CD8-positive, alpha-beta memory T cell (primary cell): ENCODE data around the gene PKHD1. TPM values are rescaled to one million over a fixed set of nuclear protein-coding genes. Genes with fewer than 3 reads are reported as not detected.
A peak's percentile ranks its signal among the peaks of the same experiment; 100 is the strongest.

Experiments used
- CTCF ChIA-PET: fragments of 350-600 bp; sonication (Branson Sonifier 250); formaldehyde crosslinking; loops from one replicate; lab custom pipeline; 2021; ENCODE audit warnings: antibody characterized with exemption; lab: Charles Lee
- POLR2A ChIA-PET: fragments of 350-600 bp; sonication (Branson Sonifier 250); formaldehyde crosslinking; loops from one replicate; lab custom pipeline; 2021; ENCODE audit warnings: antibody characterized with exemption; lab: Charles Lee
- DNase-seq, 5 donors: peaks; one replicate each; pipeline versions ENCODE4 v3.0.0 to v3.0.0-alpha.2; 2020 to 2022; ENCODE audit warnings: mixed read lengths in 1 of 5
- H3K27ac ChIP-seq: one replicate; pipeline ENCODE4 v1.7.0; 2013; ENCODE audit warnings: low read depth, mild to moderate bottlenecking, low read length, moderate library complexity
- H3K27me3 ChIP-seq: 2 replicates; pipeline ENCODE4 v1.7.0; 2013; ENCODE audit warnings: low read length, mild to moderate bottlenecking; ENCODE audit not compliant: insufficient read depth, poor library complexity, severe bottlenecking
- H3K36me3 ChIP-seq: 2 replicates; pipeline ENCODE4 v1.7.0; 2013; ENCODE audit warnings: mild to moderate bottlenecking, low read length, moderate library complexity; ENCODE audit not compliant: insufficient read depth
- H3K4me1 ChIP-seq: 2 replicates; pipeline ENCODE4 v1.7.0; 2013; ENCODE audit warnings: mild to moderate bottlenecking, low read length, moderate library complexity; ENCODE audit not compliant: insufficient read depth
- H3K4me3 ChIP-seq: 2 replicates; pipeline ENCODE4 v1.7.0; 2013; ENCODE audit warnings: mild to moderate bottlenecking, low read length
- H3K9me3 ChIP-seq: 2 replicates; pipeline ENCODE4 v1.7.0; 2013; ENCODE audit warnings: mild to moderate bottlenecking, low read length
- H3K27ac Mint-ChIP-seq, 8 donors: one replicate each; pipeline ENCODE4 v1.8.0; 2020 to 2021; ENCODE audit warnings: mixed read lengths in 8 of 8, mild to moderate bottlenecking in 6 of 8, inconsistent platforms in 3 of 8, moderate library complexity in 3 of 8
- H3K27me3 Mint-ChIP-seq, 2 donors: one replicate each; pipeline ENCODE4 v1.8.0; 2020 to 2021; ENCODE audit warnings: mixed read lengths in 2 of 2, mild to moderate bottlenecking in 1 of 2, moderate library complexity in 1 of 2
- H3K36me3 Mint-ChIP-seq, 3 donors: one replicate each; pipeline ENCODE4 v1.8.0; 2020 to 2021; ENCODE audit warnings: mixed read lengths in 3 of 3, inconsistent platforms in 1 of 3, mild to moderate bottlenecking in 1 of 3
- H3K4me1 Mint-ChIP-seq, 3 donors: one replicate each; pipeline ENCODE4 v1.8.0; 2020 to 2021; ENCODE audit warnings: mixed read lengths in 3 of 3, inconsistent platforms in 1 of 3, mild to moderate bottlenecking in 1 of 3
- H3K4me3 Mint-ChIP-seq, 7 donors: one replicate each; pipeline ENCODE4 v1.8.0; 2020 to 2021; ENCODE audit warnings: mixed read lengths in 7 of 7, mild to moderate bottlenecking in 6 of 7, moderate library complexity in 4 of 7, inconsistent platforms in 2 of 7
- H3K9me3 Mint-ChIP-seq, 5 donors: one replicate each; pipeline ENCODE4 v1.8.0; 2020 to 2022; ENCODE audit warnings: mixed read lengths in 5 of 5, mild to moderate bottlenecking in 3 of 5, moderate library complexity in 2 of 5, inconsistent platforms in 1 of 5
- polyA plus RNA-seq: library from polyadenylated mRNA; unstranded; fragments of 300-500 nt; fragmentation: Illumina TruSeq; gene quantifications from one replicate; pipeline ENCODE4 v1.2.3, GENCODE V29; 2021
- total RNA-seq, 2 experiments: library from RNA; stranded (reverse); gene quantifications; one replicate each; pipeline ENCODE4 v1.2.3, GENCODE V29; 2021

Gene PKHD1
- total and polyA plus RNA-seq, 3 experiments from 2014 or later: not detected

DNA sequence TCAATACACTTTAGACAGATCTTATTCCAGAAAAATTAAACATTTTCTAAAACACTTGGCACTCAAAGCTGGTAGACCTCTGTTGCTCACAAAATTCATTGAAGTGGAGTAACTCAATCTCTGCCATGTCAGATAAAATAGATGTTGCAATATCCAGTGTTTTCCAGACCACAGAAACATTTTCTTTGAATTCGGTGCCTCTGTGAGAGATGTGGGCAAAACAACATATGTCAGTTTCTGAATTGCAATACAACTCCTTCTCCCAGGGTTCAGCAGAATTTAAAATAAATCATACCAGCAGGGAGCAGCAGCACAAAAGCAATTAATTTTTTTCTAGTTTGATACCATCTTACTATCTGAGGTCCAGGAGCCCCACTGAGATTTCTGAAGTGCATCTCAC is 11.3 kb upstream of the PKHD1 start:
- DNase-seq: no peak
- no peak overlapping the region for H3K4me3 ChIP-seq
- no peaks in the 10 kb centered on the region for H3K9me3 ChIP-seq
- H3K27ac ChIP-seq: no peak overlapping the region
- no peak overlapping the region for H3K4me3 Mint-ChIP-seq
- peaks cover 3% of the 10 kb centered on the region for H3K27me3 ChIP-seq
- POLR2A ChIA-PET: no interaction called here
- no peaks in the 10 kb centered on the region for H3K4me1 ChIP-seq
- no peak overlapping the region for H3K27ac Mint-ChIP-seq
- no peaks in the 10 kb centered on the region for H3K4me1 Mint-ChIP-seq
- CTCF ChIA-PET: no interaction called here
- H3K36me3 Mint-ChIP-seq: no peaks in the 10 kb centered on the region
- peaks cover 5 to 54% of the 10 kb centered on the region in 2 donors for H3K27me3 Mint-ChIP-seq
- H3K9me3 Mint-ChIP-seq: peaks cover 0 to 4% (median 2%) of the 10 kb centered on the region in 5 donors
- H3K36me3 ChIP-seq: no peaks in the 10 kb centered on the region

DNA sequence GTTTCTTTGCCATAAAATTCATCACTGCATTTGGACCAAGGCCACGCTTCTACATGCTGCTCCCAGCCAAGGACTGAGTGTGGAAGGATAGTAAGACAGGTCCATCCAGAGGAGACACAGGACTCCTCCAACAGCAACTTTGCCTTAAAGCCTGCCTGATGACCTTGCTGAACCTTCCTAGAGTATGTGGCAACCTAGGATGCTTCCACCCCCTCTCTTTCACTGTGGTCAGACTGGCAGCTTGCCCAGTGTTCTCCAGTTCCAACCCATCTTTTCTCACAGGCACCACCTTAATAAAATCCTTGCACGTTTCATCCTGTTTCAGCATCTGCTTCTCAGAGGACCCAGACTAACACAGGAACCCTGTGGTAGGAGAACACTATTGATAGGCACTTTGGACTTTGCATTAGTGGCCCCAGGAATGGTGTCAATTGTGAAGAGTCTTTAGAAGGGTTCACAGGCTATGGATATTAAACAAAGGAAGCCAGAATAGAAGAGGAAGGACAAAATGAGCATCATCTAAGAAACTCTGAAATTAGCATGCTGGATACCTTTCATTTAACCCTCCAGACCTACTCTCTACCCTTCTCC is 2.4 kb upstream of the PKHD1 start:
- Histone ChIP-seq H3K36me3 (no peaks in the 10 kb centered on the region), H3K27ac (no peak overlapping the region), H3K4me3 (no peak overlapping the region), H3K9me3 (no peaks in the 10 kb centered on the region), H3K27me3 (no peaks in the 10 kb centered on the region), H3K4me1 (no peaks in the 10 kb centered on the region)
- POLR2A ChIA-PET: no interaction called here
- H3K36me3 Mint-ChIP-seq: no peaks in the 10 kb centered on the region
- no peak overlapping the region for H3K4me3 Mint-ChIP-seq
- peak overlapping the region in 1 of 8 donors; percentile 50 for H3K27ac Mint-ChIP-seq
- H3K4me1 Mint-ChIP-seq: no peaks in the 10 kb centered on the region
- peaks cover 0 to 2% (median 0%) of the 10 kb centered on the region in 5 donors for H3K9me3 Mint-ChIP-seq
- H3K27me3 Mint-ChIP-seq: peaks cover 4 to 14% of the 10 kb centered on the region in 2 donors
- no peak for DNase-seq
- CTCF ChIA-PET: no interaction called here

DNA sequence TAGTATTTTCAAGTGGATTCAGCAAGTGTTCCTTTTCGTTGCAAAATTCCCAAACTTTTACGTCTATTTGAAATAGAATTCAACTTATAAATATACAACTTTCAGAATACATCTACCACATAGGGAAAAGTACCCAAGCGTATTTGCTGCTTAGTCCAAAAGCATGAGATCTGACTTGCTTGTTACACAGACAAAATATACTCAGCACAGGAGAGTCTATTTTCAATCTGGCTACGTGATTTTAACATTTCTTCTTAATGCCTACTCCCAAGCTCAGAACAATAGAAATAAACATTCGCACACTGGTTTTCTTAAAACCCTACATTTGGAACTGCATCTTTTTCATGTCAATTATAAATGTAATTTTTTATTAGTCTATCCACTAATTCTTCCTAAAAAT is 672 bp downstream of the PKHD1 start:
- Histone ChIP-seq H3K27me3 (no peaks in the 10 kb centered on the region), H3K4me3 (no peak overlapping the region), H3K27ac (no peak overlapping the region), H3K36me3 (no peaks in the 10 kb centered on the region), H3K4me1 (no peaks in the 10 kb centered on the region), H3K9me3 (no peaks in the 10 kb centered on the region)
- ChIA-PET POLR2A (no interaction called here), CTCF (no interaction called here)
- H3K4me1 Mint-ChIP-seq: no peaks in the 10 kb centered on the region
- no peak overlapping the region for H3K27ac Mint-ChIP-seq
- H3K36me3 Mint-ChIP-seq: no peaks in the 10 kb centered on the region
- no peak overlapping the region for H3K4me3 Mint-ChIP-seq
- peaks cover 5 to 35% of the 10 kb centered on the region in 2 donors for H3K27me3 Mint-ChIP-seq
- peaks cover 0 to 2% (median 0%) of the 10 kb centered on the region in 5 donors for H3K9me3 Mint-ChIP-seq
- DNase-seq: no peak

DNA sequence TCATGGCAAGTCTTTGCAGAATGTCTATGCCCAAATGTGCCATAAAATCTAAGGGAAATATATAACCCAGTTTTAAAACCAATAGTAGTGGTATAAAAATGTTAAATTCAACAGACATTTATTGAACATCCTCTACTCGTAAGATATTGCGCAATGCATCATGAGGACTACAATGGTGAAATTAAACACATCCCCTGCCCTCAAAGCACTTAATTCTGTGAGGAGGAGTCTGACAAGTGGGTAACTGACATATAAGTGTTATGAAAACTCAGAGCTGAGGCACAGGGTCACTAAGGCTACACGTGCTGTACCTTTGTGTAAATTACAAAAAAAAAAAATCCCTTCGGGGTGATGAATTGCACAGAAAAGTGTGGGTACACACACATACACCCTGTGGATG is 6.2 kb downstream of the PKHD1 start:
- H3K27ac Mint-ChIP-seq: no peak overlapping the region
- H3K9me3 ChIP-seq: no peaks in the 10 kb centered on the region
- H3K27ac ChIP-seq: no peak overlapping the region
- H3K4me3 ChIP-seq: no peak overlapping the region
- peaks cover 7 to 70% of the 10 kb centered on the region in 2 donors for H3K27me3 Mint-ChIP-seq
- no peaks in the 10 kb centered on the region for H3K9me3 Mint-ChIP-seq
- ChIA-PET CTCF (no interaction called here), POLR2A (no interaction called here)
- DNase-seq: no peak
- no peak overlapping the region for H3K4me3 Mint-ChIP-seq
- H3K36me3 ChIP-seq: no peaks in the 10 kb centered on the region
- no peaks in the 10 kb centered on the region for H3K27me3 ChIP-seq
- H3K36me3 Mint-ChIP-seq: no peaks in the 10 kb centered on the region
- no peaks in the 10 kb centered on the region for H3K4me1 Mint-ChIP-seq
- H3K4me1 ChIP-seq: no peaks in the 10 kb centered on the region

DNA sequence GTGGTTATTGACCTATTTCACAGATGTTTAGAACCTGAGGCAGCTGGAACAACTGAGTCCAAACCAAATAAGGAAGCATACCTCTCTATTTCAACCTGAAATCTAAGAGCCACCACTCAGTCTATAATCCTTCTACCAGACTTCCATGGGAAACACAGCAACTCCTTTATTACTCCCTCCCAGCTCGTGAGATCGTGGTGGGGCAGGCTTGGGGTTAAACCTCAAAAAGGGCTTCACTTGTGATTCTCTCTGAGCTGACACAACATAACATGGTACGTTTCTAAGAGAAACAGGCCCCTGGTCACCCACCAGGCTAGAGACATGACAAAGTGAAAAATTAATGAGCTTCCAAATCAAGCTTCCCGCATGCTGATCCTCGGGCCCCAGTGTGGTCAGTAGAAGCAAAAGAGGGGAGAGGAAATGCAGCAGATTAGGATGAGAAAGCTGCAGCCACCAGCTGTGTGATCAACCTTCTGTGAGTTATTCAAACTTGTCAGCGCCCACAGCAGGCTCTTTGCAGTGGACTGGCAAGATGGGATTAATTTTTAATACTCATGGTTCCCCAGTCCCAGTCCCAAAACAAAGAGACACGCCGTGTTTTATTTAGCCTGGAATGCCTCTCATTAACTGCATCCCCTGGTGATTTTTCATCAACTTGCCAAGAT is 9.3 kb downstream of the PKHD1 start:
- H3K36me3 ChIP-seq: no peaks in the 10 kb centered on the region
- no peaks in the 10 kb centered on the region for H3K4me1 ChIP-seq
- no peaks in the 10 kb centered on the region for H3K36me3 Mint-ChIP-seq
- ChIA-PET POLR2A (no interaction called here), CTCF (interaction anchor here (1.1 kb wide), 1 partner anchor 14 kb away, joined by 4 read pairs; no protein-coding TSS in a partner anchor)
- H3K9me3 Mint-ChIP-seq: no peaks in the 10 kb centered on the region
- no peaks in the 10 kb centered on the region for H3K9me3 ChIP-seq
- H3K27me3 ChIP-seq: no peaks in the 10 kb centered on the region
- H3K27ac ChIP-seq: no peak overlapping the region
- DNase-seq: no peak
- peaks cover 9 to 79% of the 10 kb centered on the region in 2 donors for H3K27me3 Mint-ChIP-seq
- H3K4me3 ChIP-seq: no peak overlapping the region
- no peaks in the 10 kb centered on the region for H3K4me1 Mint-ChIP-seq
- H3K4me3 Mint-ChIP-seq: no peak overlapping the region
- no peak overlapping the region for H3K27ac Mint-ChIP-seq

DNA sequence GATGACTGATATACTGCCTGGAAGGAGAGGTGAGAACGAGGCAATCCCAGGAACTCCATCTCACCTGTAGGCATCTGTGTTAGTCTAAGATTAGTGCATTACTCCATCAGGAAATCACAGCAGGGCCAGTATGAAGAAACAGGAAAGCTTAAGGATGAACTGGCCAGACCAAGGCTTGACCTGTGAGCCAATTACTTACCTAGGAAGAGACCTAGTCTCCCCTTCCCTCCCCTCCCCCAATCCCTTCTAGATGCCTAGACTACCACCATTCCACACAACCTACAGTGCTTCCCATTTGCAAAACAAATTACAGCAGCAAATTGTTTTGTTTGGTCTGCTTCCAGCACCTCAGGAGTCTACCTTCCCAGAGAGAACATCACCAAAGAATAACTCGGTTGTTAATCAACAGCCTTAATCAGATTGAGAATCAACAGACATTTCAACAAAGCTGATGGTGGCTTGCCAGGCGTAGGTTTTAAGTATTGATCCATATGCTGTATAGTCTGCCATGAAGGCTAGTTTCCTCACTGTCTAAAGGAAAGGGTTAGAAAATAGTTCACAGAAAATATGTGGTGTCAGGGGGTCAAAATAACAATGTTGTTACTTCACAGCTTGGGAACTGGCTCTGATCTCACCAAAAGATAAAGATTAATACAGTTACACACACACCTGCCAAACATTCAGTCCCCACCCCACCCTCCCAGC is 10.1 kb downstream of the PKHD1 start:
- no peaks in the 10 kb centered on the region for H3K9me3 Mint-ChIP-seq
- no peaks in the 10 kb centered on the region for H3K4me1 ChIP-seq
- no peak for DNase-seq
- no peaks in the 10 kb centered on the region for H3K27me3 ChIP-seq
- H3K4me3 ChIP-seq: no peak overlapping the region
- ChIA-PET CTCF (interaction anchor here (1.1 kb wide), 1 partner anchor 13 kb away, joined by 4 read pairs; no protein-coding TSS in a partner anchor), POLR2A (no interaction called here)
- H3K4me3 Mint-ChIP-seq: no peak overlapping the region
- H3K36me3 ChIP-seq: no peaks in the 10 kb centered on the region
- no peaks in the 10 kb centered on the region for H3K36me3 Mint-ChIP-seq
- no peaks in the 10 kb centered on the region for H3K4me1 Mint-ChIP-seq
- H3K27me3 Mint-ChIP-seq: peaks cover 10 to 79% of the 10 kb centered on the region in 2 donors
- H3K9me3 ChIP-seq: no peaks in the 10 kb centered on the region
- no peak overlapping the region for H3K27ac Mint-ChIP-seq
- H3K27ac ChIP-seq: no peak overlapping the region

DNA sequence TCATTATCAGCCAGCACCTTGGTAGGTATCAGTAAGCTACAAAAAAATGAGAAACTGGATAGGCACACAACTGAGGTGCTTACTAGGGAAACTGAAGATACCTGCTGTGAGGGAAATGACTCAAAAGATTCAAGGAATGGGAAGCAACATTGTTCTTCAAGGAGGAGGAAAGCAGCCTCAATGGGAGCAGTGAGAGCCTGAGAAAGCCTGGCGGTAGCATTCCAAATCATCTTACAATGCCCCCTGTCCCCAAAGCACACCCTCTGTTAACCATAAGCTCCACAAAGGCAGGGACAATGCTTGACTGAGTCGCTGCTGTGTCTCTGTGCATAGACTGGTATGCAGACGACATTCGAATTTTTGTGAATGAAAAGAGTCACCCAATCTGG is 10.6 kb downstream of the PKHD1 start:
- Histone ChIP-seq H3K4me1 (no peaks in the 10 kb centered on the region), H3K9me3 (no peaks in the 10 kb centered on the region), H3K27ac (no peak overlapping the region), H3K27me3 (no peaks in the 10 kb centered on the region), H3K4me3 (no peak overlapping the region), H3K36me3 (no peaks in the 10 kb centered on the region)
- H3K36me3 Mint-ChIP-seq: no peaks in the 10 kb centered on the region
- CTCF ChIA-PET: no interaction called here
- H3K4me3 Mint-ChIP-seq: no peak overlapping the region
- peaks cover 13 to 79% of the 10 kb centered on the region in 2 donors for H3K27me3 Mint-ChIP-seq
- no peak overlapping the region for H3K27ac Mint-ChIP-seq
- no peaks in the 10 kb centered on the region for H3K9me3 Mint-ChIP-seq
- POLR2A ChIA-PET: no interaction called here
- H3K4me1 Mint-ChIP-seq: no peaks in the 10 kb centered on the region
- no peak for DNase-seq

DNA sequence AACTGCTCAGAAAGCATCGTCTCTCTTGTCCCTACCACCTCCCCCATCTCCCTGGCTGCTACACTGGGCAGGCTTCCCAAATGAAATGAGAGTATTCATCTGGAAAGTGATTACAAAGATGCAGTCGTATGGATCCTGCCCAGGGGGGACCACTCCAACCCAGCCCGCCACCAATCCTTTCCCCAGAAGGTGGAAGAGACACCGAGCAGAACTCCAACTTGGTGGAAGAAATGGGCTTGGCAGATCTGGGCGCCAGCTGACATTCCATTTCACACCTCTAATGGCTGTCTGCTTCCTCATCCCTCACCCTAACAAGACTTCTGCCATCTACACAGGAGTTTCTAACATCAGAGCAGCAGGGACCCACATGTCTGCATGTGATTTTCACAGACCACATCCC is 12.7 kb downstream of the PKHD1 start:
- H3K4me1 Mint-ChIP-seq: no peaks in the 10 kb centered on the region
- Histone ChIP-seq H3K36me3 (no peaks in the 10 kb centered on the region), H3K27ac (no peak overlapping the region), H3K9me3 (no peaks in the 10 kb centered on the region), H3K4me3 (no peak overlapping the region), H3K4me1 (no peaks in the 10 kb centered on the region), H3K27me3 (no peaks in the 10 kb centered on the region)
- H3K36me3 Mint-ChIP-seq: no peaks in the 10 kb centered on the region
- no peak overlapping the region for H3K27ac Mint-ChIP-seq
- H3K27me3 Mint-ChIP-seq: peaks cover 13 to 72% of the 10 kb centered on the region in 2 donors
- no peak overlapping the region for H3K4me3 Mint-ChIP-seq
- no peaks in the 10 kb centered on the region for H3K9me3 Mint-ChIP-seq
- no peak for DNase-seq
- ChIA-PET CTCF (no interaction called here), POLR2A (no interaction called here)
